ENCODE results near the gene MTFP1.

The MTFP1 gene

GRCh38 chr22:30474121-30474520 is 48.6 kb downstream of the MTFP1 start:
- TF ChIP-seq, protein P1, sequence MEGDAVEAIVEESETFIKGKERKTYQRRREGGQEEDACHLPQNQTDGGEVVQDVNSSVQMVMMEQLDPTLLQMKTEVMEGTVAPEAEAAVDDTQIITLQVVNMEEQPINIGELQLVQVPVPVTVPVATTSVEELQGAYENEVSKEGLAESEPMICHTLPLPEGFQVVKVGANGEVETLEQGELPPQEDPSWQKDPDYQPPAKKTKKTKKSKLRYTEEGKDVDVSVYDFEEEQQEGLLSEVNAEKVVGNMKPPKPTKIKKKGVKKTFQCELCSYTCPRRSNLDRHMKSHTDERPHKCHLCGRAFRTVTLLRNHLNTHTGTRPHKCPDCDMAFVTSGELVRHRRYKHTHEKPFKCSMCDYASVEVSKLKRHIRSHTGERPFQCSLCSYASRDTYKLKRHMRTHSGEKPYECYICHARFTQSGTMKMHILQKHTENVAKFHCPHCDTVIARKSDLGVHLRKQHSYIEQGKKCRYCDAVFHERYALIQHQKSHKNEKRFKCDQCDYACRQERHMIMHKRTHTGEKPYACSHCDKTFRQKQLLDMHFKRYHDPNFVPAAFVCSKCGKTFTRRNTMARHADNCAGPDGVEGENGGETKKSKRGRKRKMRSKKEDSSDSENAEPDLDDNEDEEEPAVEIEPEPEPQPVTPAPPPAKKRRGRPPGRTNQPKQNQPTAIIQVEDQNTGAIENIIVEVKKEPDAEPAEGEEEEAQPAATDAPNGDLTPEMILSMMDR (IDR thresholded peaks at IDR 0.05): no peak

DNA sequence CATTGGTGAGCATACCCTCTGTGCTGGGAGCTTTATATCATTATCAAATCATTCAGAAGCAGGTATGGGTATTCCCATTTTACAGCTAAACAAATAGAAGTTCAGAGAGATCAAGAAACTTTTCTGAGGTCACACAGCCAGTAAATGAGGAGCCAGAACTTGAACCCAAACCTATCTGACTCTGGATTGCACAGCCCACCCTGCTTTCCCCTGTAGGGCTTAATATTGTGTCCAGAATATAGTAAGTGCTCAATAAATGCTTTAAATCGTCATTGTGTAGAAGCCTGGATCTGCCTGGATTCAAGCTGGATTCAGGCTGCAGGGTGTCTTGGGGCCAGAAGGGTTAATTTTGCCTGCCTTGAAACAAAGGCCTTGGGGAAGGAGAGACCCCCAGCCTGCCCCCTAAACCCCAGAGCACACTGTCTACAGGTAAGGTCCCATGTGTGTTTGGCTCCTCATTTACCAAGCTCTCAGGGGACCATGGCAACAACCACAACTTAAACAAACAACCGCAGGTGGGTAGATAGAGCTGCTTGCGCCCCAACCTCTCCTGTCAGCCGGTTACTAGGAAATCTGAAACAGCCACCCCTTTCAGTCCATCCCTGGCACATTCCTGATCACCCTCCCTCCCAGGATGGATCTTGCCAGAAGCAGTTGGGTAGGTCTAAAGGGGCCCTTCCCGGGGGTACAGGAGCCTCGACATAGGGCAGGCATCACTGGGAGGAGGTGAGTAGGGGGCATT is 49.3 kb downstream of the MTFP1 start:
- DNase-seq (ENCODE audit: low spot score): no peak
- H3K4me3 ChIP-seq: no peak overlapping the region
- TF ChIP-seq, protein P1 (IDR thresholded peaks at IDR 0.05): no peak
- no peak overlapping the region for H3K27ac ChIP-seq

More at GRCh38 chr22:30474121-30474520, 48.6 kb downstream of the MTFP1 start:
- H3K4me3 ChIP-seq: no peak overlapping the region
- H3K27ac ChIP-seq: no peak overlapping the region
- DNase-seq (ENCODE audit: low spot score): no peak
